KOPT-K1 (cell line): ENCODE results near the gene POLR3GL.

Experiments
- H3K27ac ChIP-seq: fragments of 200-600 bp; sonication (generic); 2 replicates; pipeline ENCODE4 v1.5.1; 2016; ENCODE audit warnings: antibody characterized with exemption, mild to moderate bottlenecking, low read depth, low read length; ENCODE audit not compliant: poor library complexity, severe bottlenecking
- H3K36me3 ChIP-seq: fragments of 200-600 bp; sonication (generic); 2 replicates; pipeline ENCODE4 v1.5.1; 2017; ENCODE audit warnings: antibody characterized with exemption, mild to moderate bottlenecking, low read length, moderate library complexity; ENCODE audit not compliant: insufficient read depth
- H3K9me3 ChIP-seq: fragments of 200-600 bp; sonication (generic); 2 replicates; pipeline ENCODE4 v1.5.1; 2017; ENCODE audit warnings: antibody characterized with exemption, low read length, mild to moderate bottlenecking; ENCODE audit not compliant: insufficient read depth, poor library complexity, severe bottlenecking

The POLR3GL gene

GRCh38 chr1:145959333-145959732, 5.2 kb upstream of the POLR3GL start:
- Histone ChIP-seq H3K36me3 (no peaks in the 10 kb centered on the region), H3K27ac (no peak overlapping the region), H3K9me3 (no peaks in the 10 kb centered on the region)

GRCh38 chr1:145959957-145960467, 4.5 kb upstream of the POLR3GL start:
- Histone ChIP-seq H3K9me3 (no peaks in the 10 kb centered on the region), H3K27ac (no peak overlapping the region), H3K36me3 (no peaks in the 10 kb centered on the region)

- Histone ChIP-seq H3K36me3 (no peaks in the 10 kb centered on the region), H3K9me3 (no peaks in the 10 kb centered on the region), H3K27ac (peak overlapping the region; percentile 22)
These were observed 3.9 kb upstream of the POLR3GL start for GRCh38 chr1:145960468-145961108.

GRCh38 chr1:145961109-145961424, 3.4 kb upstream of the POLR3GL start:
- no peaks in the 10 kb centered on the region for H3K36me3 ChIP-seq
- H3K9me3 ChIP-seq = no peaks in the 10 kb centered on the region
- peak overlapping the region; percentile 22 for H3K27ac ChIP-seq

- peak overlapping the region; percentile 22 for H3K27ac ChIP-seq
- no peaks in the 10 kb centered on the region for H3K36me3 ChIP-seq
- no peaks in the 10 kb centered on the region for H3K9me3 ChIP-seq
These were observed 2.9 kb upstream of the POLR3GL start for GRCh38 chr1:145961425-145962156.

- Histone ChIP-seq H3K36me3 (no peaks in the 10 kb centered on the region), H3K27ac (no peak overlapping the region), H3K9me3 (peaks cover 8% of the 10 kb centered on the region)
These were observed 2.1 kb upstream of the POLR3GL start for GRCh38 chr1:145962157-145963102.

- Histone ChIP-seq H3K9me3 (peaks cover 12% of the 10 kb centered on the region), H3K27ac (peak overlapping the region; percentile 65), H3K36me3 (no peaks in the 10 kb centered on the region)
These were observed 1.0 kb upstream of the POLR3GL start for GRCh38 chr1:145963265-145964019.

GRCh38 chr1:145965119-145965744, 742 bp downstream of the POLR3GL start:
- Histone ChIP-seq H3K9me3 (peaks cover 12% of the 10 kb centered on the region), H3K36me3 (no peaks in the 10 kb centered on the region), H3K27ac (peak overlapping the region; percentile 65)

GRCh38 chr1:145967288-145967687, 2.8 kb downstream of the POLR3GL start:
- Histone ChIP-seq H3K27ac (no peak overlapping the region), H3K9me3 (peaks cover 12% of the 10 kb centered on the region), H3K36me3 (no peaks in the 10 kb centered on the region)

GRCh38 chr1:145972580-145972979, 8.1 kb downstream of the POLR3GL start:
- Histone ChIP-seq H3K9me3 (peaks cover 3% of the 10 kb centered on the region), H3K36me3 (no peaks in the 10 kb centered on the region), H3K27ac (no peak overlapping the region)

- H3K36me3 ChIP-seq = no peaks in the 10 kb centered on the region
- no peak overlapping the region for H3K27ac ChIP-seq
- no peaks in the 10 kb centered on the region for H3K9me3 ChIP-seq
These were observed 10.2 kb downstream of the POLR3GL start for GRCh38 chr1:145974721-145975120.

GRCh38 chr1:145975216-145975615, 10.7 kb downstream of the POLR3GL start:
- no peak overlapping the region for H3K27ac ChIP-seq
- no peaks in the 10 kb centered on the region for H3K36me3 ChIP-seq
- H3K9me3 ChIP-seq = no peaks in the 10 kb centered on the region

- Histone ChIP-seq H3K9me3 (no peaks in the 10 kb centered on the region), H3K27ac (peak overlapping the region; percentile 72), H3K36me3 (no peaks in the 10 kb centered on the region)
These were observed 12.5 kb downstream of the POLR3GL start for GRCh38 chr1:145977016-145977415.
